ENCODE results near the gene RAB42.

DNA sequence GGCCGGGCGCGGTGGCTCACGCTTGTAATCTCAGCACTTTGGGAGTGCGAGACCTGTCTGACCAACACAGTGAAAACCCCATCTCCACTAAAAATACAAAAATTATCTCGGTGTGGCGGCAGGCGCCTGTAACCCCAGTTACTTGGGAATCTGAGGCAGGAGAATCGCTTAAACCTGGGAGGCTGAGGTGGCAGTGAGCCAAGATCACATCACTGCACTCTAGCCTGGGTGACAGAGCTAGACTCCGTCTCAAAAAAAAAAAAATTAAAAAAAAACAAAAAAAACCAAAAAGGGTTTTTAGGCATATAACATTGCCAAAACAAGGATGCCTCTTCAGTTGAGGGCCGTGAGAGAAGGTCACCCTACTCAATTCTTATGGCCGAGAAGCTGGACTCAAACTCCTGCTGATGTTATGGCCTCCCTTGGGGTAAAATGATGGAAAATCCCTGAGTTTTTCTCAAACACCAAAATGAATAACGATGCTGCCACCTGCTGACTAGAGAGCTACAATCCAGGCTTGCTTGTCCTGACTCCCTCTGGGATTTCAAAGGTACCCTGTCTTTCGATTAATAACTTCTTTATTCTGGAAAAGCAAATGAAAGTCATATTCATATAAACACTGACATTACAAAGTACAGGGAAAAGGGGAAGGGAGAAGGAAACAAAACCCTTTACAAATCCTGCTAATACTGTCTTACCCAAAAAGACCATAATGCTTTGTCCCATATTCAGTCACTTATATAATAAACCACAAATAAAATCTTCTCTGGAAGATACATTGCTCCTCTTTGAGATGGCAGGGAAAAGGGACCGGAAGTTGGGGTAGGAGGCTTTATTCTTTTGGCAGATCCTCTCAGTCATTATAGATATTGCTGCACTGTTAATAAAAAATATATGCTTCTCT, 10.7 kb downstream of the RAB42 start:
- TF ChIP-seq, protein P1, sequence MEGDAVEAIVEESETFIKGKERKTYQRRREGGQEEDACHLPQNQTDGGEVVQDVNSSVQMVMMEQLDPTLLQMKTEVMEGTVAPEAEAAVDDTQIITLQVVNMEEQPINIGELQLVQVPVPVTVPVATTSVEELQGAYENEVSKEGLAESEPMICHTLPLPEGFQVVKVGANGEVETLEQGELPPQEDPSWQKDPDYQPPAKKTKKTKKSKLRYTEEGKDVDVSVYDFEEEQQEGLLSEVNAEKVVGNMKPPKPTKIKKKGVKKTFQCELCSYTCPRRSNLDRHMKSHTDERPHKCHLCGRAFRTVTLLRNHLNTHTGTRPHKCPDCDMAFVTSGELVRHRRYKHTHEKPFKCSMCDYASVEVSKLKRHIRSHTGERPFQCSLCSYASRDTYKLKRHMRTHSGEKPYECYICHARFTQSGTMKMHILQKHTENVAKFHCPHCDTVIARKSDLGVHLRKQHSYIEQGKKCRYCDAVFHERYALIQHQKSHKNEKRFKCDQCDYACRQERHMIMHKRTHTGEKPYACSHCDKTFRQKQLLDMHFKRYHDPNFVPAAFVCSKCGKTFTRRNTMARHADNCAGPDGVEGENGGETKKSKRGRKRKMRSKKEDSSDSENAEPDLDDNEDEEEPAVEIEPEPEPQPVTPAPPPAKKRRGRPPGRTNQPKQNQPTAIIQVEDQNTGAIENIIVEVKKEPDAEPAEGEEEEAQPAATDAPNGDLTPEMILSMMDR (IDR thresholded peaks at IDR 0.05), result peak; percentile 37 to 72 (median 64)
- no peak for TF ChIP-seq POLR2A (IDR thresholded peaks at IDR 0.05)

Data from esophagus squamous epithelium (tissue), 4 donors.